Measurements from ENCODE around the gene IRF3. TPM values are rescaled to one million over a fixed set of nuclear protein-coding genes. Genes with fewer than 3 reads are reported as not detected.

IRF3 gene
- total RNA-seq, 1 donor from 2014 or later, result 29.5 TPM

- Histone ChIP-seq H3K36me3 (peaks cover 5% of the 10 kb centered on the region), H3K27me3 (no peaks in the 10 kb centered on the region), H4K20me1 (ENCODE audit: low read depth) (peaks cover 58% of the 10 kb centered on the region), H2AFZ (replicated peaks) (no peak overlapping the region), H3K4me3 (peak overlapping the region; percentile 38), H3K9me3 (ENCODE audit: low read depth) (no peaks in the 10 kb centered on the region), H3F3A (ENCODE audit: low read depth) (peaks cover 81% of the 10 kb centered on the region), H3K27ac (peak overlapping the region; percentile 41), H3K4me1 (peaks cover 23% of the 10 kb centered on the region), H3K9ac (peak overlapping the region; percentile 38), H3K79me2 (ENCODE audit: low read depth) (peaks cover 71% of the 10 kb centered on the region), H3K4me2 (peak overlapping the region; percentile 94)
- peaks cover 8% of the 10 kb centered on the region for H3K36me3 Mint-ChIP-seq
- peak overlapping the region; percentile 94 for H3K4me3 Mint-ChIP-seq
- no peaks in the 10 kb centered on the region for H3K9me3 Mint-ChIP-seq
- H3K4me1 Mint-ChIP-seq, result peaks cover 28% of the 10 kb centered on the region
- H3K27ac Mint-ChIP-seq, result no peak overlapping the region
- peaks cover 6% of the 10 kb centered on the region for H3K27me3 Mint-ChIP-seq (ENCODE audit: insufficient read depth, low read depth)
- TF ChIP-seq EZH2phosphoT487 (IDR thresholded peaks at IDR 0.05), result no peak
- no peak for TF ChIP-seq CTCF (IDR thresholded peaks at IDR 0.05)
- no peak for TF ChIP-seq EZH2 (IDR thresholded peaks at IDR 0.05)
- no peak for DNase-seq (ENCODE audit: low spot score)
Measured at GRCh38 chr19:49678985-49679770, 13.5 kb upstream of the IRF3 start.

GRCh38 chr19:49677901-49678674 is 12.4 kb upstream of the IRF3 start:
- peaks cover 6% of the 10 kb centered on the region for H3K27me3 Mint-ChIP-seq (ENCODE audit: insufficient read depth, low read depth)
- Histone ChIP-seq H3K4me1 (peaks cover 23% of the 10 kb centered on the region), H4K20me1 (ENCODE audit: low read depth) (peaks cover 49% of the 10 kb centered on the region), H3K4me3 (peak overlapping the region; percentile 88), H3K9me3 (ENCODE audit: low read depth) (no peaks in the 10 kb centered on the region), H3K4me2 (peak overlapping the region; percentile 94), H3K36me3 (peaks cover 5% of the 10 kb centered on the region), H3F3A (ENCODE audit: low read depth) (peaks cover 82% of the 10 kb centered on the region), H3K27ac (peak overlapping the region; percentile 78), H3K27me3 (no peaks in the 10 kb centered on the region), H3K9ac (peak overlapping the region; percentile 79), H3K79me2 (ENCODE audit: low read depth) (peaks cover 60% of the 10 kb centered on the region), H2AFZ (replicated peaks) (no peak overlapping the region)
- H3K4me3 Mint-ChIP-seq, result peak overlapping the region; percentile 94
- H3K4me1 Mint-ChIP-seq, result peaks cover 28% of the 10 kb centered on the region
- no peaks in the 10 kb centered on the region for H3K9me3 Mint-ChIP-seq
- peak; percentile 95 for DNase-seq (ENCODE audit: low spot score)
- peaks cover 6% of the 10 kb centered on the region for H3K36me3 Mint-ChIP-seq
- peak overlapping the region; percentile 92 for H3K27ac Mint-ChIP-seq
- TF ChIP-seq EZH2 (IDR thresholded peaks at IDR 0.05), result no peak
- TF ChIP-seq EZH2phosphoT487 (IDR thresholded peaks at IDR 0.05), result no peak
- TF ChIP-seq CTCF (IDR thresholded peaks at IDR 0.05), result peak; percentile 84

GRCh38 chr19:49677231-49677900 is 11.7 kb upstream of the IRF3 start, which contains the start of gene PRMT1:
PRMT1 (plus strand) TSS chr19:49677271; CDS start chr19:49677281, 10 bp downstream.
- Histone ChIP-seq H3K36me3 (peaks cover 5% of the 10 kb centered on the region), H2AFZ (replicated peaks) (peak within 1 kb of the TSS; percentile 92), H4K20me1 (ENCODE audit: low read depth) (peaks cover 42% of the 10 kb centered on the region), H3K9me3 (ENCODE audit: low read depth) (no peaks in the 10 kb centered on the region), H3K4me2 (peak within 1 kb of the TSS; percentile 94), H3K4me3 (peak within 1 kb of the TSS; percentile 88), H3K27me3 (no peaks in the 10 kb centered on the region), H3K27ac (peak within 1 kb of the TSS; percentile 100), H3K4me1 (peaks cover 23% of the 10 kb centered on the region), H3K79me2 (ENCODE audit: low read depth) (peaks cover 53% of the 10 kb centered on the region), H3K9ac (peak within 1 kb of the TSS; percentile 96), H3F3A (ENCODE audit: low read depth) (peaks cover 75% of the 10 kb centered on the region)
- H3K9me3 Mint-ChIP-seq, result no peaks in the 10 kb centered on the region
- H3K4me1 Mint-ChIP-seq, result peaks cover 30% of the 10 kb centered on the region
- H3K36me3 Mint-ChIP-seq, result peaks cover 4% of the 10 kb centered on the region
- no peak for DNase-seq (ENCODE audit: low spot score)
- H3K4me3 Mint-ChIP-seq, result peak within 1 kb of the TSS; percentile 97
- peaks cover 6% of the 10 kb centered on the region for H3K27me3 Mint-ChIP-seq (ENCODE audit: insufficient read depth, low read depth)
- TF ChIP-seq EZH2phosphoT487 (IDR thresholded peaks at IDR 0.05) (no peak), CTCF (IDR thresholded peaks at IDR 0.05) (no peak), EZH2 (IDR thresholded peaks at IDR 0.05) (no peak)
- H3K27ac Mint-ChIP-seq, result peak within 1 kb of the TSS; percentile 100
